NB4 (cell line): Measurements from ENCODE around the gene CDH23.

Source experiments
- POLR2A ChIP-seq: IDR thresholded peaks from 2 replicates; pipeline ENCODE4 v1.6.1; 2011; ENCODE audit warnings: mild to moderate bottlenecking; ENCODE audit not compliant: insufficient read length; ENCODE audit errors: extremely low read depth
- TF ChIP-seq, protein P1 (sequence below): IDR thresholded peaks from one replicate; pipeline ENCODE4 v1.5.1; 2012; ENCODE audit warnings: low read depth, low read length
- TF ChIP-seq, protein P2 (sequence below): IDR thresholded peaks from 2 replicates; pipeline ENCODE4 v1.6.1; 2011; ENCODE audit warnings: low read depth, low read length

- TF ChIP-seq, protein P1, sequence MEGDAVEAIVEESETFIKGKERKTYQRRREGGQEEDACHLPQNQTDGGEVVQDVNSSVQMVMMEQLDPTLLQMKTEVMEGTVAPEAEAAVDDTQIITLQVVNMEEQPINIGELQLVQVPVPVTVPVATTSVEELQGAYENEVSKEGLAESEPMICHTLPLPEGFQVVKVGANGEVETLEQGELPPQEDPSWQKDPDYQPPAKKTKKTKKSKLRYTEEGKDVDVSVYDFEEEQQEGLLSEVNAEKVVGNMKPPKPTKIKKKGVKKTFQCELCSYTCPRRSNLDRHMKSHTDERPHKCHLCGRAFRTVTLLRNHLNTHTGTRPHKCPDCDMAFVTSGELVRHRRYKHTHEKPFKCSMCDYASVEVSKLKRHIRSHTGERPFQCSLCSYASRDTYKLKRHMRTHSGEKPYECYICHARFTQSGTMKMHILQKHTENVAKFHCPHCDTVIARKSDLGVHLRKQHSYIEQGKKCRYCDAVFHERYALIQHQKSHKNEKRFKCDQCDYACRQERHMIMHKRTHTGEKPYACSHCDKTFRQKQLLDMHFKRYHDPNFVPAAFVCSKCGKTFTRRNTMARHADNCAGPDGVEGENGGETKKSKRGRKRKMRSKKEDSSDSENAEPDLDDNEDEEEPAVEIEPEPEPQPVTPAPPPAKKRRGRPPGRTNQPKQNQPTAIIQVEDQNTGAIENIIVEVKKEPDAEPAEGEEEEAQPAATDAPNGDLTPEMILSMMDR = no peak
- no peak for TF ChIP-seq POLR2A
- TF ChIP-seq, protein P2, sequence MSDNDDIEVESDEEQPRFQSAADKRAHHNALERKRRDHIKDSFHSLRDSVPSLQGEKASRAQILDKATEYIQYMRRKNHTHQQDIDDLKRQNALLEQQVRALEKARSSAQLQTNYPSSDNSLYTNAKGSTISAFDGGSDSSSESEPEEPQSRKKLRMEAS = no peak
Observed at GRCh38 chr10:71368643-71369042, 28.1 kb upstream of the CDH23 start.
